CD8-positive, alpha-beta memory T cell (primary cell): ENCODE results near the gene TNFRSF14. TPM values are rescaled to one million over a fixed set of nuclear protein-coding genes. Genes with fewer than 3 reads are reported as not detected.
A peak's percentile ranks its signal among the peaks of the same experiment; 100 is the strongest.

Experiments used
- CTCF ChIA-PET: fragments of 350-600 bp; sonication (Branson Sonifier 250); formaldehyde crosslinking; loops from one replicate; lab custom pipeline; 2021; ENCODE audit warnings: antibody characterized with exemption; lab: Charles Lee
- POLR2A ChIA-PET: fragments of 350-600 bp; sonication (Branson Sonifier 250); formaldehyde crosslinking; loops from one replicate; lab custom pipeline; 2021; ENCODE audit warnings: antibody characterized with exemption; lab: Charles Lee
- DNase-seq, 5 donors: peaks; one replicate each; pipeline versions ENCODE4 v3.0.0 to v3.0.0-alpha.2; 2020 to 2022; ENCODE audit warnings: mixed read lengths in 1 of 5
- H3K27ac ChIP-seq: one replicate; pipeline ENCODE4 v1.7.0; 2013; ENCODE audit warnings: low read depth, mild to moderate bottlenecking, low read length, moderate library complexity
- H3K27me3 ChIP-seq: 2 replicates; pipeline ENCODE4 v1.7.0; 2013; ENCODE audit warnings: low read length, mild to moderate bottlenecking; ENCODE audit not compliant: insufficient read depth, poor library complexity, severe bottlenecking
- H3K36me3 ChIP-seq: 2 replicates; pipeline ENCODE4 v1.7.0; 2013; ENCODE audit warnings: mild to moderate bottlenecking, low read length, moderate library complexity; ENCODE audit not compliant: insufficient read depth
- H3K4me1 ChIP-seq: 2 replicates; pipeline ENCODE4 v1.7.0; 2013; ENCODE audit warnings: mild to moderate bottlenecking, low read length, moderate library complexity; ENCODE audit not compliant: insufficient read depth
- H3K4me3 ChIP-seq: 2 replicates; pipeline ENCODE4 v1.7.0; 2013; ENCODE audit warnings: mild to moderate bottlenecking, low read length
- H3K9me3 ChIP-seq: 2 replicates; pipeline ENCODE4 v1.7.0; 2013; ENCODE audit warnings: mild to moderate bottlenecking, low read length
- H3K27ac Mint-ChIP-seq, 8 donors: one replicate each; pipeline ENCODE4 v1.8.0; 2020 to 2021; ENCODE audit warnings: mixed read lengths in 8 of 8, mild to moderate bottlenecking in 6 of 8, inconsistent platforms in 3 of 8, moderate library complexity in 3 of 8
- H3K27me3 Mint-ChIP-seq, 2 donors: one replicate each; pipeline ENCODE4 v1.8.0; 2020 to 2021; ENCODE audit warnings: mixed read lengths in 2 of 2, mild to moderate bottlenecking in 1 of 2, moderate library complexity in 1 of 2
- H3K36me3 Mint-ChIP-seq, 3 donors: one replicate each; pipeline ENCODE4 v1.8.0; 2020 to 2021; ENCODE audit warnings: mixed read lengths in 3 of 3, inconsistent platforms in 1 of 3, mild to moderate bottlenecking in 1 of 3
- H3K4me1 Mint-ChIP-seq, 3 donors: one replicate each; pipeline ENCODE4 v1.8.0; 2020 to 2021; ENCODE audit warnings: mixed read lengths in 3 of 3, inconsistent platforms in 1 of 3, mild to moderate bottlenecking in 1 of 3
- H3K4me3 Mint-ChIP-seq, 7 donors: one replicate each; pipeline ENCODE4 v1.8.0; 2020 to 2021; ENCODE audit warnings: mixed read lengths in 7 of 7, mild to moderate bottlenecking in 6 of 7, moderate library complexity in 4 of 7, inconsistent platforms in 2 of 7
- H3K9me3 Mint-ChIP-seq, 5 donors: one replicate each; pipeline ENCODE4 v1.8.0; 2020 to 2022; ENCODE audit warnings: mixed read lengths in 5 of 5, mild to moderate bottlenecking in 3 of 5, moderate library complexity in 2 of 5, inconsistent platforms in 1 of 5
- polyA plus RNA-seq: library from polyadenylated mRNA; unstranded; fragments of 300-500 nt; fragmentation: Illumina TruSeq; gene quantifications from one replicate; pipeline ENCODE4 v1.2.3, GENCODE V29; 2021
- total RNA-seq, 2 experiments: library from RNA; stranded (reverse); gene quantifications; one replicate each; pipeline ENCODE4 v1.2.3, GENCODE V29; 2021

TNFRSF14 gene
- total and polyA plus RNA-seq, 3 experiments from 2014 or later: 51.6 to 168 (median 164) TPM

GRCh38 chr1:2523891-2524609 is 32.1 kb upstream of the TNFRSF14 start:
- ChIA-PET POLR2A (interaction anchor here (0.6 to 4.8 kb wide), 12 partner anchors 16 to 132 kb away, joined by 3 to 87 read pairs (median 6); partner anchors contain the start of genes MORN1, PEX10, PRXL2B and RER1), CTCF (interaction anchor here (0.8 to 7.1 kb wide), 17 partner anchors 9 to 133 kb away, joined by 3 to 134 read pairs (median 5); partner anchors contain the start of genes MORN1, PRXL2B and TNFRSF14)
- H3K4me3 ChIP-seq: peak overlapping the region; percentile 93
- H3K27ac ChIP-seq: peak overlapping the region; percentile 62
- H3K27me3 ChIP-seq: no peaks in the 10 kb centered on the region
- H3K4me3 Mint-ChIP-seq: peak overlapping the region; percentile 88 to 99 (median 90)
- peak overlapping the region; percentile 86 to 98 (median 94) for H3K27ac Mint-ChIP-seq
- peaks cover 0 to 35% (median 2%) of the 10 kb centered on the region in 3 donors for H3K36me3 Mint-ChIP-seq
- no peaks in the 10 kb centered on the region for H3K9me3 ChIP-seq
- H3K4me1 ChIP-seq: peaks cover 47% of the 10 kb centered on the region
- H3K36me3 ChIP-seq: peaks cover 24% of the 10 kb centered on the region
- peaks cover 39 to 63% (median 44%) of the 10 kb centered on the region in 3 donors for H3K4me1 Mint-ChIP-seq
- peak; percentile 39 to 80 (median 67) for DNase-seq
- peaks cover 5 to 7% of the 10 kb centered on the region in 2 donors for H3K27me3 Mint-ChIP-seq
- H3K9me3 Mint-ChIP-seq: no peaks in the 10 kb centered on the region

GRCh38 chr1:2525572-2525919 is 30.6 kb upstream of the TNFRSF14 start:
- no peak for DNase-seq
- Histone ChIP-seq H3K36me3 (peaks cover 11% of the 10 kb centered on the region), H3K4me3 (peak overlapping the region; percentile 93), H3K4me1 (peaks cover 51% of the 10 kb centered on the region), H3K27ac (peak overlapping the region; percentile 62), H3K27me3 (peaks cover under 1% of the 10 kb centered on the region), H3K9me3 (no peaks in the 10 kb centered on the region)
- Mint-ChIP-seq H3K4me3 (peak overlapping the region; percentile 88 to 99 (median 90)), H3K4me1 (peaks cover 40 to 68% (median 44%) of the 10 kb centered on the region in 3 donors), H3K27ac (peak overlapping the region; percentile 78 to 98 (median 94)), H3K36me3 (peaks cover 0 to 30% (median 2%) of the 10 kb centered on the region in 3 donors), H3K9me3 (no peaks in the 10 kb centered on the region), H3K27me3 (peaks cover 6 to 8% of the 10 kb centered on the region in 2 donors)
- ChIA-PET POLR2A (interaction anchor here (1.0 to 4.8 kb wide), 11 partner anchors 18 to 270 kb away, joined by 3 to 87 read pairs (median 7); partner anchors contain the start of genes MORN1, PEX10, PRXL2B and RER1), CTCF (interaction anchor here (1.7 to 7.1 kb wide), 4 partner anchors 9 to 110 kb away, joined by 5 to 134 read pairs (median 5); partner anchors contain the start of gene TNFRSF14)

- Histone ChIP-seq H3K4me1 (peaks cover 57% of the 10 kb centered on the region), H3K9me3 (no peaks in the 10 kb centered on the region), H3K27me3 (peaks cover 7% of the 10 kb centered on the region), H3K36me3 (peaks cover 5% of the 10 kb centered on the region), H3K27ac (peak within 1 kb of the TSS; percentile 62), H3K4me3 (peak within 1 kb of the TSS; percentile 93)
- Mint-ChIP-seq H3K27ac (peak within 1 kb of the TSS; percentile 86 to 98 (median 97)), H3K36me3 (peaks cover 0 to 23% (median 0%) of the 10 kb centered on the region in 3 donors), H3K4me3 (peak within 1 kb of the TSS; percentile 88 to 99 (median 90)), H3K4me1 (peaks cover 40 to 69% (median 44%) of the 10 kb centered on the region in 3 donors), H3K27me3 (peaks cover 9 to 11% of the 10 kb centered on the region in 2 donors), H3K9me3 (no peaks in the 10 kb centered on the region)
- ChIA-PET CTCF (interaction anchor here (0.8 to 7.1 kb wide), 6 partner anchors 9 to 110 kb away, joined by 3 to 134 read pairs (median 5); partner anchors contain the start of genes PRXL2B and TNFRSF14), POLR2A (interaction anchor here (0.6 to 4.8 kb wide), 15 partner anchors 14 to 335 kb away, joined by 3 to 87 read pairs (median 5); partner anchors contain the start of genes MORN1, PEX10, PRXL2B and RER1)
- DNase-seq: peak; percentile 79 to 90 (median 85)
These were observed 30.0 kb upstream of the TNFRSF14 start, which contains the start of gene PANK4 for GRCh38 chr1:2525920-2526823. PANK4 (minus strand) TSS chr1:2526596; CDS start chr1:2526587, 9 bp downstream.

- peak overlapping the region in 5 of 8 donors; percentile 51 to 89 (median 74) for H3K27ac Mint-ChIP-seq
- H3K9me3 Mint-ChIP-seq: no peaks in the 10 kb centered on the region
- H3K4me1 Mint-ChIP-seq: peaks cover 40 to 63% (median 44%) of the 10 kb centered on the region in 3 donors
- POLR2A ChIA-PET: interaction anchor here (1.2 to 4.8 kb wide), 9 partner anchors 13 to 271 kb away, joined by 3 to 87 read pairs (median 6); partner anchors contain the start of genes MORN1, PEX10, PRXL2B and RER1
- CTCF ChIA-PET: interaction anchor here (0.8 to 7.1 kb wide), 3 partner anchors 17 to 109 kb away, joined by 3 to 134 read pairs (median 4); partner anchors contain the start of gene PRXL2B
- Histone ChIP-seq H3K4me3 (peak overlapping the region; percentile 37), H3K27ac (no peak overlapping the region), H3K27me3 (peaks cover 15% of the 10 kb centered on the region), H3K36me3 (no peaks in the 10 kb centered on the region), H3K4me1 (peaks cover 58% of the 10 kb centered on the region), H3K9me3 (no peaks in the 10 kb centered on the region)
- DNase-seq: peak in 2 of 5 donors; percentile 13 to 64
- peak overlapping the region; percentile 32 to 99 (median 90) for H3K4me3 Mint-ChIP-seq
- peaks cover 0 to 15% (median 0%) of the 10 kb centered on the region in 3 donors for H3K36me3 Mint-ChIP-seq
- peaks cover 11 to 16% of the 10 kb centered on the region in 2 donors for H3K27me3 Mint-ChIP-seq
These were observed 29.2 kb upstream of the TNFRSF14 start for GRCh38 chr1:2526824-2527555.

GRCh38 chr1:2527556-2527860 is 28.7 kb upstream of the TNFRSF14 start:
- Mint-ChIP-seq H3K27ac (no peak overlapping the region), H3K4me3 (peak overlapping the region in 6 of 7 donors; percentile 32 to 99 (median 90)), H3K27me3 (peaks cover 11 to 18% of the 10 kb centered on the region in 2 donors), H3K36me3 (peaks cover 0 to 12% (median 0%) of the 10 kb centered on the region in 3 donors), H3K9me3 (no peaks in the 10 kb centered on the region), H3K4me1 (peaks cover 37 to 58% (median 40%) of the 10 kb centered on the region in 3 donors)
- no peaks in the 10 kb centered on the region for H3K9me3 ChIP-seq
- ChIA-PET CTCF (interaction anchor here (7.1 kb wide), 1 partner anchor 16 kb away, joined by 134 read pairs; no protein-coding TSS in a partner anchor), POLR2A (interaction anchor here (1.7 to 4.8 kb wide), 3 partner anchors 12 to 20 kb away, joined by 4 to 87 read pairs (median 6); no protein-coding TSS in a partner anchor)
- H3K27me3 ChIP-seq: peaks cover 18% of the 10 kb centered on the region
- no peak for DNase-seq
- H3K4me1 ChIP-seq: peaks cover 57% of the 10 kb centered on the region
- no peak overlapping the region for H3K27ac ChIP-seq
- H3K36me3 ChIP-seq: no peaks in the 10 kb centered on the region
- H3K4me3 ChIP-seq: no peak overlapping the region

GRCh38 chr1:2528016-2528415 is 28.2 kb upstream of the TNFRSF14 start:
- Mint-ChIP-seq H3K36me3 (peaks cover 0 to 8% (median 0%) of the 10 kb centered on the region in 3 donors), H3K4me3 (no peak overlapping the region), H3K9me3 (no peaks in the 10 kb centered on the region), H3K27me3 (peaks cover 11 to 18% of the 10 kb centered on the region in 2 donors), H3K27ac (no peak overlapping the region), H3K4me1 (peaks cover 32 to 53% (median 35%) of the 10 kb centered on the region in 3 donors)
- no peak for DNase-seq
- Histone ChIP-seq H3K27me3 (peaks cover 18% of the 10 kb centered on the region), H3K4me1 (peaks cover 52% of the 10 kb centered on the region), H3K27ac (no peak overlapping the region), H3K36me3 (no peaks in the 10 kb centered on the region), H3K9me3 (no peaks in the 10 kb centered on the region), H3K4me3 (no peak overlapping the region)
- POLR2A ChIA-PET: interaction anchor here (1.8 to 4.8 kb wide), 3 partner anchors 12 to 19 kb away, joined by 4 to 87 read pairs (median 6); no protein-coding TSS in a partner anchor
- CTCF ChIA-PET: interaction anchor here (7.1 kb wide), 1 partner anchor 16 kb away, joined by 134 read pairs; no protein-coding TSS in a partner anchor
